ENCODE measurements around the gene SETD2.
"Not testable (repeated sequence)": the region's sequence is repeated elsewhere in the genome, so short reads cannot be mapped to it uniquely, and the experiment has no call there.

The SETD2 gene

GRCh38 chr3:47031041-47031440 is 132.9 kb downstream of the SETD2 start:
- not testable (repeated sequence) for DNase-seq

- no peak for DNase-seq
Observed at GRCh38 chr3:47028667-47029066, 135.2 kb downstream of the SETD2 start.

GRCh38 chr3:47028146-47028545 is 135.8 kb downstream of the SETD2 start:
- no peak for DNase-seq

- not testable (repeated sequence) for DNase-seq
Observed at GRCh38 chr3:47026432-47026831, 137.5 kb downstream of the SETD2 start.

GRCh38 chr3:47024932-47025331 is 139.0 kb downstream of the SETD2 start:
- no peak for DNase-seq

- no peak for DNase-seq
Observed at GRCh38 chr3:47022641-47023071, 141.3 kb downstream of the SETD2 start.

- DNase-seq: no peak
Observed at GRCh38 chr3:47020311-47020710, 143.6 kb downstream of the SETD2 start.

GRCh38 chr3:47019201-47019600 is 144.7 kb downstream of the SETD2 start:
- DNase-seq: no peak

GRCh38 chr3:47018269-47018611 is 145.7 kb downstream of the SETD2 start:
- DNase-seq: no peak

- no peak for DNase-seq
Observed at GRCh38 chr3:47017504-47018268, 146.2 kb downstream of the SETD2 start.

- peak in 1 of 2 donors; percentile 32 for DNase-seq
Observed at GRCh38 chr3:47016934-47017435, 146.9 kb downstream of the SETD2 start.

- DNase-seq: no peak
Observed at GRCh38 chr3:47016086-47016933, 147.6 kb downstream of the SETD2 start.

- DNase-seq: no peak
Observed at GRCh38 chr3:47015151-47015550, 148.8 kb downstream of the SETD2 start.

- no peak for DNase-seq
Observed at GRCh38 chr3:47014036-47014435, 149.9 kb downstream of the SETD2 start.

GRCh38 chr3:47013231-47013630 is 150.7 kb downstream of the SETD2 start:
- DNase-seq: no peak

- DNase-seq: no peak
Observed at GRCh38 chr3:47012342-47013230, 151.3 kb downstream of the SETD2 start.

- DNase-seq: no peak
Observed at GRCh38 chr3:47011371-47011770, 152.5 kb downstream of the SETD2 start.

- DNase-seq: no peak
Observed at GRCh38 chr3:47010910-47011309, 153.0 kb downstream of the SETD2 start.

- DNase-seq: no peak
Observed at GRCh38 chr3:47010111-47010712, 153.7 kb downstream of the SETD2 start.

GRCh38 chr3:47009225-47010110 is 154.4 kb downstream of the SETD2 start:
- peak; percentile 33 to 42 for DNase-seq

GRCh38 chr3:47008851-47009224 is 155.1 kb downstream of the SETD2 start:
- no peak for DNase-seq

All from activated CD4-positive, alpha-beta T cell treated with anti-CD3 and anti-CD28 coated beads for 4 hours (primary cell).